Transverse colon (tissue), 4 donors: ENCODE data around the gene SLC6A7. TPM values are rescaled to one million over a fixed set of nuclear protein-coding genes. Genes with fewer than 3 reads are reported as not detected.

Source experiments
- DNase-seq: peaks from one replicate; pipeline ENCODE4 v3.0.0-alpha.2; 2019
- H3K27ac ChIP-seq, 4 donors: fragments of 200-600 bp; sonication (generic); 2 replicates each; pipeline ENCODE4 v1.5.1; 2016 to 2018; ENCODE audit warnings: inconsistent platforms in 4 of 4
- H3K27me3 ChIP-seq: fragments of 200-600 bp; sonication (generic); 2 replicates; pipeline ENCODE4 v1.5.1; 2017; ENCODE audit warnings: inconsistent platforms
- H3K36me3 ChIP-seq, 4 donors: fragments of 200-600 bp; sonication (generic); 2 replicates each; pipeline ENCODE4 v1.5.1; 2017 to 2019; ENCODE audit warnings: inconsistent platforms in 4 of 4
- H3K4me1 ChIP-seq, 4 donors: fragments of 200-600 bp; sonication (generic); 2 replicates each; pipeline ENCODE4 v1.5.1; 2017 to 2020; ENCODE audit warnings: inconsistent platforms in 4 of 4
- H3K4me3 ChIP-seq, 4 donors: fragments of 200-600 bp; sonication (generic); 1 replicate in 1 of 4; 2 replicates in 3 of 4; pipeline versions ENCODE4 v1.5.1 to v1.6.1; 2017 to 2019; ENCODE audit warnings: inconsistent platforms in 4 of 4
- H3K9me3 ChIP-seq, 2 donors: fragments of 200-600 bp; sonication (generic); 2 replicates each; pipeline ENCODE4 v1.5.1; 2017 to 2019; ENCODE audit warnings: inconsistent platforms in 2 of 2
- CTCF ChIP-seq, 5 experiments: fragments of 200-600 bp in 3 of 5; fragments of 450-650 bp in 2 of 5; sonication (generic) in 3 of 5; IDR thresholded peaks; 1 replicate in 2 of 5; 2 replicates in 3 of 5; pipeline ENCODE4 v1.5.1; 2016 to 2017; ENCODE audit warnings: antibody characterized with exemption in 5 of 5, inconsistent platforms in 3 of 5, mild to moderate bottlenecking in 2 of 5, moderate library complexity in 1 of 5
- EP300 ChIP-seq: sonication (generic); formaldehyde crosslinking; IDR thresholded peaks from one replicate; pipeline ENCODE4 v1.6.1; 2017; ENCODE audit warnings: antibody characterized with exemption, low read depth
- POLR2A ChIP-seq: fragments of 450-650 bp; IDR thresholded peaks from one replicate; pipeline ENCODE4 v1.6.1; 2016; ENCODE audit warnings: antibody characterized with exemption, mild to moderate bottlenecking, moderate library complexity
- POLR2AphosphoS5 ChIP-seq, 3 donors: sonication (generic); formaldehyde crosslinking; IDR thresholded peaks; one replicate each; pipeline ENCODE4 v1.6.1; 2016; ENCODE audit warnings: antibody characterized with exemption in 3 of 3
- WGBS, 2 donors: methylation state at CpG; one replicate each; pipeline ENCODE4 v1.1.5; 2018; ENCODE audit warnings: low coverage in 1 of 2; 5-methylcytosine and 5-hydroxymethylcytosine counted together
- in situ Hi-C, 4 donors: fragments of 200-750 bp; cut with MboI; loops; one replicate each; pipeline versions ENCODE4 v1.15.0 to v1.15.1; 2017; ENCODE audit warnings: low sequenced_read_pairs in 3 of 4, low pct_ligation_motif_present in 1 of 4, low pct_unique_long_range_greater_than_20kb in 1 of 4
- intact Hi-C: fragments of 100-400 bp; cut with DNase I; formaldehyde crosslinking; loops from one replicate; pipeline ENCODE4 v1.15.1; 2023; ENCODE audit warnings: low total_unique reads
- total RNA-seq, 4 donors: library from RNA; depleted of rRNA; stranded (reverse); fragments of >200 nt; gene quantifications; one replicate each; pipeline ENCODE4 v1.1.0, GENCODE V29; 2016

Gene SLC6A7
- total RNA-seq = 10 to 100 TPM; 19.5 to 67.7 (median 21.3) TPM

DNA sequence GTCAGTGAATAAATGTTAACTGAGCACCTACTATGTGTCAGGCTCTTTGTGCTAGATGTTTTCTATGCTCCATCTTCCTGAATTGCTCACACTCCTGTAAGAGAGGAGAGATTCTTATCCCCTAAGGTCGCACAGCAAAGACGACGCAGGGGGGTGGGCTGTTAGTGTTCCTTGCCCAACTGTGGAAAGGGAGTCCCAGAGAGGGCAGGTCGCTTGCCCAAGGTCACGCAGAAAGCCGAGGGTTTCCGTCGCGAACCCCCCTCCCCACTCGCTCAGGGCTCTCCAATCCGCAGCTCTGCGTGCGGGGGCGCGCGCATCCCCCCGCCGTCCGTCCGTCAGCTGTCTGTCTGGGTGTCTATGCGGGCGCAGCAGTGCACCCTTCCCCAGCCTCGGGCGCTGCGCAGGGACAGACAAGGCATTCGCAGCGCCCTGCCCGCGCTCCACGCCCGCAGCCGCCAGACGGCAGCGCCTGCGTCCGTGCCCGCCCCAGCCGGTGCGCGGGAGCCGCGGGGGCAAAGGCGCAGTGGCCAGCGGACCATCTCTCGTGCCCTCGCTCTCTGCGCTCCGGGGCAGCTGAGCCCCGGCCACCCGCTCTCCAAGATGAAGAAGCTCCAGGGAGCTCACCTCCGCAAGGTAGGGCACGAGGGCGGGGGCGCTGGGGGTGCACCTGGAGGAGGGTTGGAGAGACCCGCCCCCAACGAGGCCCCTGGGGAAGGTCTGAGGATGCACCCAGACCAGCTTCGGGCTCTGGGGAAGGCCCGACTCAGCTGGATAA, at the start of gene SLC6A7:
Gene SLC6A7 (plus strand): TSS at position 335 of the 775 bp plus-strand sequence. CDS start 266 bp downstream, at position 601.
- intact Hi-C loops (no loop called here), in situ Hi-C loops (no loop called here)
- no peak for DNase-seq
- WGBS, 2 donors = 5% methylated on average over 57 of the region's 58 CpGs; no CpG with 5 or more reads in 1 of the 2 donors
- H3K36me3 ChIP-seq = no peaks in the 10 kb centered on the region
- H3K27ac ChIP-seq = peak within 1 kb of the TSS in 1 of 4 donors; percentile 88
- peak within 1 kb of the TSS in 1 of 4 donors; percentile 0 for H3K4me3 ChIP-seq
- no peaks in the 10 kb centered on the region for H3K9me3 ChIP-seq
- TF ChIP-seq EP300 = no peak
- H3K4me1 ChIP-seq = peaks cover 17 to 46% (median 38%) of the 10 kb centered on the region in 4 donors
- H3K27me3 ChIP-seq = peaks cover 12% of the 10 kb centered on the region

DNA sequence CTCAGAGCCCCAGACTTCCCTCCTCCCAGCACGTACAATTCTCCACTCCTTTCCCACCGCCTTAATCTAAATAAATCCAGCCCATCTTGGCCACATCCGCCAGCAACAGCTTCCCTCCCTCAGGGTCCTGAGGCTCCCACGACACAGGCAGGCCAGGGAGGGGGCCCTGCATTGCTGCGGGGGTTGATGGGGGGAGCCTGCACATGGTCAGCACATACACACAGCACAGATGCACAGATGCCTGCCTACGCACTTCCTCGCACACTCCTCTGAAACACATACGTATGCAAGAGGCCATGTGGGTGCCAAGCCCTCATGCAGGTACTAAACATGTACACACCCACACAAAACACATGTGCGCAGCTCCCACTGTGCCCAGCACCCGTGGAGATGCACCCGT, 49.0 kb upstream of the SLC6A7 start:
- intact Hi-C loops = no loop called here
- no peak for DNase-seq
- Histone ChIP-seq H3K36me3 (no peaks in the 10 kb centered on the region), H3K9me3 (no peaks in the 10 kb centered on the region), H3K4me3 (no peak overlapping the region), H3K27me3 (no peaks in the 10 kb centered on the region), H3K4me1 (peaks cover 34 to 78% (median 61%) of the 10 kb centered on the region in 4 donors), H3K27ac (peak overlapping the region; percentile 74 to 89 (median 81))
- WGBS, 2 donors = 69% methylated on average over 11 of the region's 11 CpGs; no CpG with 5 or more reads in 1 of the 2 donors
- TF ChIP-seq POLR2AphosphoS5 (IDR thresholded peaks at IDR 0.05) = no peak
- no peak for TF ChIP-seq EP300
- TF ChIP-seq POLR2A = no peak
- in situ Hi-C loops = loop anchor here in 2 of 4 donors (25.0 kb wide), 1 partner anchor 296 kb away; the partner anchor contains the start of gene RPS14 (in 2 of the 2)

DNA sequence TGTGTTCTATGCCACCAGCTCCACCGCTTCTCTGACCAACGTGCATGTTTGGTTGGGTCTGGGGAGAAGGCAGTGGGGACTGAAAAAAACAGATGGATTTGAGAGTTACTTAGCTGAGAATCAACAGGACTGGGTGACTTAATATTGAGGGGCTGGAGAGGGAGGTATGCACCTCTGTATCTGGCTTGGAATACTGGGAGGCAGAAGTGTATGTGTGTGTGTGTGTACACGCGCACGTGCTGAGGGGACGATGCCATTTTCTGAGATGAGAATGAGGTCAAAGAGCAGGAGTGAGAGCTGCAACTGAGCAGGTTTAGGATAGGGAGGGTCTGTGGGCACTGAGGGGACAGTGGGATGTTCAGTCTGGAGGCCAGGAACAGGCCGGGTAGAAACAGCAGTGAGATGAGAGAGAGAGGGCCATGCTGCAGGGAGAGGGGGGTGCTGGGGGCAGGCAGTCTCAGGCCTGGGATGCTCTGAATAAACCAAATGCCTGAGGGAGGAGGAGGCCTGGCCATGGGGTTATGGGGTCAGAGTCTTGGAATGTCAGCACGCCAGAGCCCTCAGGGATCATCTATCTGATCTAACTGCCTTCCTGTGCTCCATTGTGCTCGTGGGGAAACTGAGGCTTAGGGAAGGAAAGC, 48.2 kb upstream of the SLC6A7 start:
- in situ Hi-C loops (loop anchor here in 2 of 4 donors (25.0 kb wide), 1 partner anchor 296 kb away; the partner anchor contains the start of gene RPS14 (in 2 of the 2)), intact Hi-C loops (no loop called here)
- Histone ChIP-seq H3K27ac (peak overlapping the region; percentile 74 to 89 (median 84)), H3K36me3 (no peaks in the 10 kb centered on the region), H3K4me1 (peaks cover 34 to 78% (median 61%) of the 10 kb centered on the region in 4 donors), H3K4me3 (no peak overlapping the region), H3K27me3 (no peaks in the 10 kb centered on the region), H3K9me3 (no peaks in the 10 kb centered on the region)
- TF ChIP-seq EP300 = no peak
- DNase-seq = no peak
- WGBS, 2 donors = 67 to 71% methylated on average over 3 to 9 of the region's 9 CpGs

DNA sequence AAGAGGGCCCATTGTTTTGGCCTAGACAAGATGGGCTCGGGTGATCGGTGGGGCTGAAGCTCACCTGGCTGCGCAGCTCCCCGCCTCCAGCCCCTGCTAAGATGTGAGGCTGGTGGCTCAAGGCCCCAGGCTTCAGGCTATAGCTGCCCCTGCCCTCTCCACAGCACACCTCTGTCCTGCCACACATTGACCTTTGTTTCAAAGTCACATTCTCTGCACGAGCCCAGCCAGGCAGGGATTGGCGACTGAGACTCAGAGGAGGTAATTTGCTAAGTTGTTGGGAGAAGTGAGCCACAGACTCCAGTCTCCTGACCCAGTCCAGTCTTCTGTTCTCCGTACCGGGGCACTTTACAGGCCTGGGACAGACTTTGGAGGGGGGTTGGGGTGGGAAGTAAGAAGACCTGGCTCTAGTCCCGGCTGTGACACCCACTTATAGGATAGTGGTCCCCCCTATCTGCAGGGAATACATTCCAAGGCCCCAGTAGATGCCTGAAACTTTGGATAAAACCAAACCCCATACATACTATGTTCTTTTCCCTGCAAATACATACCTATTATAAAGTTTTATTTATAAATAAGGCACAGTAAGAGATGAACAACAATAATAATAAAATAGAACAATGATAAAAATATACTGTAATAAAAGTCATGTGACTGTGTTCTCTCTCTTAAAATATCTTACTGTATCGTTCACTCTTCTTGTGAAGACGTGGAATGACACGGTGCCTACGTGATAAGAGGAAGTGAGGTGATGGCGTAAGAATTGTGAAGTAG, 47.5 kb upstream of the SLC6A7 start:
- Histone ChIP-seq H3K27me3 (no peaks in the 10 kb centered on the region), H3K36me3 (no peaks in the 10 kb centered on the region), H3K4me3 (no peak overlapping the region), H3K4me1 (peaks cover 34 to 71% (median 61%) of the 10 kb centered on the region in 4 donors), H3K9me3 (no peaks in the 10 kb centered on the region), H3K27ac (peak overlapping the region; percentile 74 to 89 (median 84))
- no peak for TF ChIP-seq POLR2AphosphoS5 (IDR thresholded peaks at IDR 0.05)
- no peak for TF ChIP-seq CTCF (IDR thresholded peaks at IDR 0.05)
- TF ChIP-seq POLR2A = no peak
- DNase-seq = no peak
- in situ Hi-C loops (loop anchor here in 2 of 4 donors (25.0 kb wide), 1 partner anchor 295 kb away; the partner anchor contains the start of gene RPS14 (in 2 of the 2)), intact Hi-C loops (no loop called here)
- WGBS, 2 donors = 72 to 77% methylated on average over 13 to 14 of the region's 14 CpGs

GRCh38 chr5:150142959-150143349, 46.9 kb upstream of the SLC6A7 start:
- WGBS, 2 donors = 73 to 87% methylated on average over 3 to 4 of the region's 4 CpGs
- DNase-seq = peak; percentile 36
- no peak overlapping the region for H3K4me3 ChIP-seq
- H3K27me3 ChIP-seq = no peaks in the 10 kb centered on the region
- peak in 2 of 3 donors; percentile 57 to 71 for TF ChIP-seq POLR2AphosphoS5 (IDR thresholded peaks at IDR 0.05)
- no peak for TF ChIP-seq POLR2A
- no peak for TF ChIP-seq CTCF (IDR thresholded peaks at IDR 0.05)
- peak; percentile 4 for TF ChIP-seq EP300
- in situ Hi-C loops (loop anchor here in 2 of 4 donors (25.0 kb wide), 1 partner anchor 294 kb away; the partner anchor contains the start of gene RPS14 (in 2 of the 2)), intact Hi-C loops (no loop called here)
- H3K27ac ChIP-seq = peak overlapping the region; percentile 74 to 89 (median 84)
- H3K4me1 ChIP-seq = peaks cover 33 to 65% (median 55%) of the 10 kb centered on the region in 4 donors
- H3K9me3 ChIP-seq = no peaks in the 10 kb centered on the region
- no peaks in the 10 kb centered on the region for H3K36me3 ChIP-seq
